ENCODE measurements around the gene RGS17. TPM values are rescaled to one million over a fixed set of nuclear protein-coding genes. Genes with fewer than 3 reads are reported as not detected.

RGS17 gene
- total RNA-seq, 1 experiment from 2014 or later: 0.70 TPM

DNA sequence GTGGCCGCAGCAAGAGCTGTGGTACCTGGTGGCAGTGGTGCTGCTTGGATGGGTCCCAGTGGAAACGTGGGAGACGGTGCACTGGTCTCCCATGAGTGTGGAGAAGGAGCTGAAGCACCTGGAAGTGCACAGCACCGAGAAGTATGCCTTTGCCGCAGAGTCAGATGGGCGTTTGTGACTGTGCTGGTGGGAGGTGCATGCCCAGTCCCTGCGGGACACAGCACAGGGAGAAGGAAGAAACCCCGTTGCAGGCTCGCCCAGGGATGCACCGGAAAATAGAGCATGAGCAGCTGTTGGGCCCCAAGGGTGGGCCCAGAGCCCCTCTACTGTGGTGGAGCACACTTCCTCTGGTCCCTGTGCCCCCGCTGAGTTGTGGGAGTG, 19.3 kb upstream of the RGS17 start:
- ChIA-PET POLR2A (ENCODE audit: unreplicated experiment) (no interaction called here), CTCF (no interaction called here)
- Histone ChIP-seq H3K27ac (no peak overlapping the region), H3K27me3 (ENCODE audit: insufficient read depth, low read depth) (no peaks in the 10 kb centered on the region), H3K36me3 (ENCODE audit: low read depth) (no peaks in the 10 kb centered on the region), H3K9me3 (ENCODE audit: insufficient read depth, low read depth) (0 out of 2 replicates have a peak, but pooled peaks cover 3% of the 10 kb centered on the region), H3F3A (ENCODE audit: insufficient read depth, low read depth) (no peaks in the 10 kb centered on the region), H2AFZ (no peak overlapping the region), H4K20me1 (ENCODE audit: insufficient read depth) (no peaks in the 10 kb centered on the region), H3K79me2 (ENCODE audit: low read depth) (no peaks in the 10 kb centered on the region), H3K4me2 (no peak overlapping the region), H3K4me1 (replicated peaks; ENCODE audit: insufficient read depth) (no peaks in the 10 kb centered on the region), H3K4me3 (no peak overlapping the region), H3K9me2 (ENCODE audit: insufficient read depth) (no peaks in the 10 kb centered on the region)
- BruUV-seq (replicated peaks): no TSS peak
- no peak for DNase-seq
- intact Hi-C loops (cut with micrococcal nuclease; ENCODE audit: unreplicated experiment): no loop called here
- TF ChIP-seq, protein P1, sequence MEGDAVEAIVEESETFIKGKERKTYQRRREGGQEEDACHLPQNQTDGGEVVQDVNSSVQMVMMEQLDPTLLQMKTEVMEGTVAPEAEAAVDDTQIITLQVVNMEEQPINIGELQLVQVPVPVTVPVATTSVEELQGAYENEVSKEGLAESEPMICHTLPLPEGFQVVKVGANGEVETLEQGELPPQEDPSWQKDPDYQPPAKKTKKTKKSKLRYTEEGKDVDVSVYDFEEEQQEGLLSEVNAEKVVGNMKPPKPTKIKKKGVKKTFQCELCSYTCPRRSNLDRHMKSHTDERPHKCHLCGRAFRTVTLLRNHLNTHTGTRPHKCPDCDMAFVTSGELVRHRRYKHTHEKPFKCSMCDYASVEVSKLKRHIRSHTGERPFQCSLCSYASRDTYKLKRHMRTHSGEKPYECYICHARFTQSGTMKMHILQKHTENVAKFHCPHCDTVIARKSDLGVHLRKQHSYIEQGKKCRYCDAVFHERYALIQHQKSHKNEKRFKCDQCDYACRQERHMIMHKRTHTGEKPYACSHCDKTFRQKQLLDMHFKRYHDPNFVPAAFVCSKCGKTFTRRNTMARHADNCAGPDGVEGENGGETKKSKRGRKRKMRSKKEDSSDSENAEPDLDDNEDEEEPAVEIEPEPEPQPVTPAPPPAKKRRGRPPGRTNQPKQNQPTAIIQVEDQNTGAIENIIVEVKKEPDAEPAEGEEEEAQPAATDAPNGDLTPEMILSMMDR (conservative IDR thresholded peaks at IDR 0.05): no peak
- no peak for TF ChIP-seq EZH2 (IDR thresholded peaks at IDR 0.05; ENCODE audit: low read depth)

DNA sequence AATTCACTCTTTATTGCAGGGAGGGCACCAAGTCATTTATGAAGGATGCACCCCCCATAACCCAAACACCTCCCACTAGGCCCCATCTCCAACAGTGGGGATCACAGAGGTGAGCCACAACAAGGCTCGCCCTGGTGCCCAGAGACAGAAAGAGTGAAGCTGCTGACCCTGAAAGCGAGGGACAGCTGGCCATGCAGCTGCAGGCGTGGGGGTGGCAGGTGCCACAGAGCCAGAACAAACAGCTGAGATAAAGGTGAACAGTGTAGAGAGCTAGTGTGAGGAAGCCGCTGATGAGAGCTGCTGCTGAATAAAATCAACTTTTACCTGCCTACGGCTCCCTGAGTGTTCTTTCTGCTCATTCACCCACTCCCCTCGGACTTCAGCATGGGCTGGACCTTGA, 18.8 kb upstream of the RGS17 start:
- POLR2A ChIA-PET (ENCODE audit: unreplicated experiment): no interaction called here
- Histone ChIP-seq H2AFZ (no peak overlapping the region), H3K4me3 (no peak overlapping the region), H3K9me3 (ENCODE audit: insufficient read depth, low read depth) (0 out of 2 replicates have a peak, but pooled peaks cover 3% of the 10 kb centered on the region), H3K27me3 (ENCODE audit: insufficient read depth, low read depth) (no peaks in the 10 kb centered on the region), H3K79me2 (ENCODE audit: low read depth) (no peaks in the 10 kb centered on the region), H3K36me3 (ENCODE audit: low read depth) (no peaks in the 10 kb centered on the region), H3K4me1 (replicated peaks; ENCODE audit: insufficient read depth) (no peaks in the 10 kb centered on the region), H4K20me1 (ENCODE audit: insufficient read depth) (no peaks in the 10 kb centered on the region), H3K27ac (no peak overlapping the region), H3K9me2 (ENCODE audit: insufficient read depth) (no peaks in the 10 kb centered on the region), H3K4me2 (no peak overlapping the region), H3F3A (ENCODE audit: insufficient read depth, low read depth) (no peaks in the 10 kb centered on the region)
- TF ChIP-seq, protein P1 (conservative IDR thresholded peaks at IDR 0.05): no peak
- no peak for TF ChIP-seq EZH2 (IDR thresholded peaks at IDR 0.05; ENCODE audit: low read depth)
- CTCF ChIA-PET: no interaction called here
- DNase-seq: no peak
- no TSS peak for BruUV-seq (replicated peaks)
- intact Hi-C loops (cut with micrococcal nuclease; ENCODE audit: unreplicated experiment): no loop called here

DNA sequence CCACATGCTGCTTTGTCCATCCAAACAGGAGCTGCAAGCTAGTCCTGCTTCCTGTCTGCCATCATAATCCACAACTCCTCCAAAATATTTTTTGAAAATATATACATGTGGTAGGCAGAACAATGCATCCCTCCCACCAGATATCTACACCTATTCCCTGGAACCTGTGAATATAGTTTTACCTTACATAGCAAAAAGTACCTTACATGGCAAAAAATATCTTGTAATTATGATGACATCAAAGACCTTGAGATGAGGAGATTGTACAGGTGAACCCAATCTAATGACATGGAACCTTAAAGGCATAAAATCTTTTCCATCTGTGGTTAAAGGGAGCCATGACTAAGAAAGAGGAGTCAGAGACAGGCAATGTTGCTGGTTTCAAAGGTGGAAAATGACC, 15.3 kb upstream of the RGS17 start:
- H3K4me3 ChIP-seq: no peak overlapping the region
- H3K27ac ChIP-seq: no peak overlapping the region
- no peaks in the 10 kb centered on the region for H3K4me1 ChIP-seq (replicated peaks; ENCODE audit: insufficient read depth)
- H4K20me1 ChIP-seq (ENCODE audit: insufficient read depth): no peaks in the 10 kb centered on the region
- no TSS peak for BruUV-seq (replicated peaks)
- H3K27me3 ChIP-seq (ENCODE audit: insufficient read depth, low read depth): no peaks in the 10 kb centered on the region
- no peak overlapping the region for H3K4me2 ChIP-seq
- no peaks in the 10 kb centered on the region for H3K36me3 ChIP-seq (ENCODE audit: low read depth)
- no peaks in the 10 kb centered on the region for H3K9me2 ChIP-seq (ENCODE audit: insufficient read depth)
- TF ChIP-seq EZH2 (IDR thresholded peaks at IDR 0.05; ENCODE audit: low read depth): no peak
- TF ChIP-seq, protein P1 (conservative IDR thresholded peaks at IDR 0.05): no peak
- intact Hi-C loops (cut with micrococcal nuclease; ENCODE audit: unreplicated experiment): no loop called here
- H3K9me3 ChIP-seq (ENCODE audit: insufficient read depth, low read depth): 0 out of 2 replicates have a peak, but pooled peaks cover 3% of the 10 kb centered on the region
- DNase-seq: no peak
- H3K79me2 ChIP-seq (ENCODE audit: low read depth): no peaks in the 10 kb centered on the region
- no peaks in the 10 kb centered on the region for H3F3A ChIP-seq (ENCODE audit: insufficient read depth, low read depth)
- POLR2A ChIA-PET (ENCODE audit: unreplicated experiment): no interaction called here
- CTCF ChIA-PET: no interaction called here
- H2AFZ ChIP-seq: no peak overlapping the region
